ENCODE measurements around the gene ITPR2.

Gene ITPR2

DNA sequence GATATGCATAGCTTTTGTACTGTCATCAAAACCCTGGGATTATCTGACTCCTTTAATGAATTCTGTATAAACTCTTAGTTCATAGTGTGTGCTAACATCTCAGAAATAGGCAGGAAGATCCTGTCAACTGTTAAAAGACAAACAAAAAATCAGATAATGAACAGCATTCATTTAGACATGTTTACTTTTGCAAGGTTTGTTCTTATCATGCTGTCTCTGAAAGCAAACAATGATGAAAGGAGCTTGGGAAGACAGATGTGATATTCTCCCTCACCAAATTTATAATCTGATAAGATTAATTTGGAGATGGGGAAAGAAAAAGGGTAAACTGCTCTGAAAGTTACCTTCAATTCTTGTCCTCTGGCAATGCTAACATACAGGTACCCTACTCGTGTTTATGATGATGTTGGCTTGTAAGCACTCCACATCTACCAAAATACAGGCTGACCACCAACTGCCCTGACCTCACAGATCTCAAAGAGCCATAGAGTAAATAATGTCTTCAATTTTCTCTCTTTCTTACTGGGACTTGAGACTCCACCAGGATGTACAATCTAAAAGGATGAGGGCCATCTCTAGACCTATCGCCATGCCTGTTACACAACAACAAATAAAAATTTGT is 403.8 kb downstream of the ITPR2 start:
- CTCF ChIA-PET: no interaction called here
- POLR2A ChIA-PET: no interaction called here
- no peak for DNase-seq (ENCODE audit: extremely low spot score)
- TF ChIP-seq CTBP1 (IDR thresholded peaks at IDR 0.05; ENCODE audit: borderline replicate concordance) (no peak), BHLHE40 (IDR thresholded peaks at IDR 0.05; ENCODE audit: borderline replicate concordance) (no peak), L3MBTL2 (conservative IDR thresholded peaks at IDR 0.05) (no peak), FOXK2 (IDR thresholded peaks at IDR 0.05) (no peak), SP1 (IDR thresholded peaks at IDR 0.05) (no peak)
- TF ChIP-seq, protein P1, sequence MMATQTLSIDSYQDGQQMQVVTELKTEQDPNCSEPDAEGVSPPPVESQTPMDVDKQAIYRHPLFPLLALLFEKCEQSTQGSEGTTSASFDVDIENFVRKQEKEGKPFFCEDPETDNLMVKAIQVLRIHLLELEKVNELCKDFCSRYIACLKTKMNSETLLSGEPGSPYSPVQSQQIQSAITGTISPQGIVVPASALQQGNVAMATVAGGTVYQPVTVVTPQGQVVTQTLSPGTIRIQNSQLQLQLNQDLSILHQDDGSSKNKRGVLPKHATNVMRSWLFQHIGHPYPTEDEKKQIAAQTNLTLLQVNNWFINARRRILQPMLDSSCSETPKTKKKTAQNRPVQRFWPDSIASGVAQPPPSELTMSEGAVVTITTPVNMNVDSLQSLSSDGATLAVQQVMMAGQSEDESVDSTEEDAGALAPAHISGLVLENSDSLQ (IDR thresholded peaks at IDR 0.05): no peak

GRCh38 chr12:26428420-26428819 is 404.6 kb downstream of the ITPR2 start:
- DNase-seq (ENCODE audit: extremely low spot score): no peak
- POLR2A ChIA-PET: no interaction called here
- CTCF ChIA-PET: no interaction called here
- no peak for TF ChIP-seq TARDBP (IDR thresholded peaks at IDR 0.05)
- no peak for TF ChIP-seq ARNT (IDR thresholded peaks at IDR 0.05)
- TF ChIP-seq L3MBTL2 (conservative IDR thresholded peaks at IDR 0.05): no peak
- TF ChIP-seq, protein P1 (IDR thresholded peaks at IDR 0.05): no peak
- TF ChIP-seq CTBP1 (IDR thresholded peaks at IDR 0.05; ENCODE audit: borderline replicate concordance): no peak
- no peak for TF ChIP-seq LEF1 (IDR thresholded peaks at IDR 0.05; ENCODE audit: borderline replicate concordance)
- no peak for TF ChIP-seq FOXA1 (IDR thresholded peaks at IDR 0.05)
- no peak for TF ChIP-seq ELF4 (IDR thresholded peaks at IDR 0.05)
- no peak for TF ChIP-seq BHLHE40 (IDR thresholded peaks at IDR 0.05; ENCODE audit: borderline replicate concordance)

- ChIA-PET POLR2A (no interaction called here), CTCF (no interaction called here)
- DNase-seq (ENCODE audit: extremely low spot score): no peak
- TF ChIP-seq ZNF384 (IDR thresholded peaks at IDR 0.05): no peak
- no peak for TF ChIP-seq TARDBP (IDR thresholded peaks at IDR 0.05)
- TF ChIP-seq ELF4 (IDR thresholded peaks at IDR 0.05): no peak
Observed at GRCh38 chr12:26426652-26427051, 406.3 kb downstream of the ITPR2 start.

DNA sequence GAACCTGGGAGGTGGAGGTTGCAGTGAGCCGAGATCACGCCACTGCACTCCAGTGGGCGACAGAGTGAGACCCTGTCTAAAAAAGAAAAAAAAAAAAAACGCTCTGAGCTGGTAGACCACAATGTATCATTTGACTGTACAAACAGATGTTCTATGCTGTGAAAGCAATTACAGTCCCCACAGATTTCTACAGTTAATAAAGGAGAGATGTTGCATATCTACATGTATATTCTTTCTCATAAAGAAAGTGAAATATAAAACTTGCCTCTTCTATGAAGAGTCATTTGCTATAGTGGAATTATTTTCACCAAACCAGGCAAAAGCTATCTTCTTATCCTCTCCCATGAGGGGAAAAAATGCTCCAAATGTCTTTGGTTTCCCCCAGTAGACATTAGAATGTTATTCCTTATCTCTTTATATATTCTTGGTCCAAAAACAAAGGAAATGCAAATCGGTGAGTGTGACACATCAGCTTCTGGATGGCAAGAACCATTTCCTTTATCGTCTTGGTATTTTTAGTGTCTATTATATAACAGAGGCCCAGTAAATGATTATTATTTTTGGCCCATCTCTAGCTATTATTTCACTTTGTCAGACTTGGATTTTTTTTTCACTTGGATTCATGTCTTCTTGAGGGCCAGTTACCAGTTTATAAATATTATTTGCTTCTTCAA is 407.3 kb downstream of the ITPR2 start:
- TF ChIP-seq LEF1 (IDR thresholded peaks at IDR 0.05; ENCODE audit: borderline replicate concordance): no peak
- TF ChIP-seq ZNF384 (IDR thresholded peaks at IDR 0.05): no peak
- TF ChIP-seq L3MBTL2 (conservative IDR thresholded peaks at IDR 0.05): no peak
- no peak for TF ChIP-seq ELF4 (IDR thresholded peaks at IDR 0.05)
- no peak for TF ChIP-seq FOXM1 (IDR thresholded peaks at IDR 0.05; ENCODE audit: borderline replicate concordance)
- no peak for TF ChIP-seq NFRKB (IDR thresholded peaks at IDR 0.05)
- no peak for TF ChIP-seq CTBP1 (IDR thresholded peaks at IDR 0.05; ENCODE audit: borderline replicate concordance)
- no peak for TF ChIP-seq FOXA1 (IDR thresholded peaks at IDR 0.05)
- TF ChIP-seq, protein P1 (IDR thresholded peaks at IDR 0.05): no peak
- no peak for TF ChIP-seq ARNT (IDR thresholded peaks at IDR 0.05)
- no peak for TF ChIP-seq FOXK2 (IDR thresholded peaks at IDR 0.05)
- TF ChIP-seq TARDBP (IDR thresholded peaks at IDR 0.05): no peak
- no peak for TF ChIP-seq BHLHE40 (IDR thresholded peaks at IDR 0.05; ENCODE audit: borderline replicate concordance)
- no peak for TF ChIP-seq SP1 (IDR thresholded peaks at IDR 0.05)
- TF ChIP-seq HDGF (IDR thresholded peaks at IDR 0.05; ENCODE audit: borderline replicate concordance): no peak
- no peak for TF ChIP-seq SUZ12 (IDR thresholded peaks at IDR 0.05)
- POLR2A ChIA-PET: no interaction called here
- CTCF ChIA-PET: no interaction called here
- no peak for DNase-seq (ENCODE audit: extremely low spot score)

- no peak for DNase-seq (ENCODE audit: extremely low spot score)
- CTCF ChIA-PET: interaction anchor here (0.9 kb wide), 1 partner anchor 191 kb away, joined by 3 read pairs; no protein-coding TSS in a partner anchor
- POLR2A ChIA-PET: no interaction called here
- TF ChIP-seq FOXA1 (IDR thresholded peaks at IDR 0.05): no peak
Observed at GRCh38 chr12:26422839-26423398, 410.1 kb downstream of the ITPR2 start.

GRCh38 chr12:26416550-26416949 is 416.4 kb downstream of the ITPR2 start:
- CTCF ChIA-PET: no interaction called here
- TF ChIP-seq ZNF384 (IDR thresholded peaks at IDR 0.05) (no peak), FOXM1 (IDR thresholded peaks at IDR 0.05; ENCODE audit: borderline replicate concordance) (no peak), NFRKB (IDR thresholded peaks at IDR 0.05) (no peak), SUZ12 (IDR thresholded peaks at IDR 0.05) (no peak), LEF1 (IDR thresholded peaks at IDR 0.05; ENCODE audit: borderline replicate concordance) (no peak), ARNT (IDR thresholded peaks at IDR 0.05) (no peak), BHLHE40 (IDR thresholded peaks at IDR 0.05; ENCODE audit: borderline replicate concordance) (no peak), FOXK2 (IDR thresholded peaks at IDR 0.05) (no peak), ELF4 (IDR thresholded peaks at IDR 0.05) (no peak), TARDBP (IDR thresholded peaks at IDR 0.05) (no peak), SP1 (IDR thresholded peaks at IDR 0.05) (no peak), CTBP1 (IDR thresholded peaks at IDR 0.05; ENCODE audit: borderline replicate concordance) (no peak), L3MBTL2 (conservative IDR thresholded peaks at IDR 0.05) (no peak)
- POLR2A ChIA-PET: no interaction called here
- no peak for DNase-seq (ENCODE audit: extremely low spot score)
